ENCODE results near the gene FBLN7.

Gene FBLN7

DNA sequence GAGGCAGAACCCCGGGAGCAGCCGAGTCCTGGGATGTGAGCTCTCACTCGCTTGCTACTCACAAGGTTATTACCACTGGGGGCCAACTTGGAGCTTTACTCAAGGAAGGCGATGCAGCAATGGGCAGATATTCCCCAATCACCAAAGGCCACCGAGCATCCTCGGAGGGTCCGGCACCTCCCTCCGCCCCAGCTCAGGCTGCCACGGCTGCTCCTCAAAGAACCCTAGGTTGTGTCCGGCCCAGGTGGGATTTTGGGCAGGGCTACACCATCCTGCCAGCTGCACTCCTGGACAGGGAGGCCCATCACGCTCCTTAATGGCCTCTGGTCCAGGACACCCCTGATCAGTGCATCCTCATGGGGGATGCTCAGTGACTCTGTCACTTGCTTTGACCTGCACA, 24.8 kb downstream of the FBLN7 start:
- TF ChIP-seq, protein P1, sequence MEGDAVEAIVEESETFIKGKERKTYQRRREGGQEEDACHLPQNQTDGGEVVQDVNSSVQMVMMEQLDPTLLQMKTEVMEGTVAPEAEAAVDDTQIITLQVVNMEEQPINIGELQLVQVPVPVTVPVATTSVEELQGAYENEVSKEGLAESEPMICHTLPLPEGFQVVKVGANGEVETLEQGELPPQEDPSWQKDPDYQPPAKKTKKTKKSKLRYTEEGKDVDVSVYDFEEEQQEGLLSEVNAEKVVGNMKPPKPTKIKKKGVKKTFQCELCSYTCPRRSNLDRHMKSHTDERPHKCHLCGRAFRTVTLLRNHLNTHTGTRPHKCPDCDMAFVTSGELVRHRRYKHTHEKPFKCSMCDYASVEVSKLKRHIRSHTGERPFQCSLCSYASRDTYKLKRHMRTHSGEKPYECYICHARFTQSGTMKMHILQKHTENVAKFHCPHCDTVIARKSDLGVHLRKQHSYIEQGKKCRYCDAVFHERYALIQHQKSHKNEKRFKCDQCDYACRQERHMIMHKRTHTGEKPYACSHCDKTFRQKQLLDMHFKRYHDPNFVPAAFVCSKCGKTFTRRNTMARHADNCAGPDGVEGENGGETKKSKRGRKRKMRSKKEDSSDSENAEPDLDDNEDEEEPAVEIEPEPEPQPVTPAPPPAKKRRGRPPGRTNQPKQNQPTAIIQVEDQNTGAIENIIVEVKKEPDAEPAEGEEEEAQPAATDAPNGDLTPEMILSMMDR (IDR thresholded peaks at IDR 0.05; ENCODE audit: insufficient read depth, low read depth, low read length, missing control alignments), result no peak
- no peak for DNase-seq (ENCODE audit: low read depth)
- no peak overlapping the region for H3K4me3 ChIP-seq (ENCODE audit: low read depth, low read length)

DNA sequence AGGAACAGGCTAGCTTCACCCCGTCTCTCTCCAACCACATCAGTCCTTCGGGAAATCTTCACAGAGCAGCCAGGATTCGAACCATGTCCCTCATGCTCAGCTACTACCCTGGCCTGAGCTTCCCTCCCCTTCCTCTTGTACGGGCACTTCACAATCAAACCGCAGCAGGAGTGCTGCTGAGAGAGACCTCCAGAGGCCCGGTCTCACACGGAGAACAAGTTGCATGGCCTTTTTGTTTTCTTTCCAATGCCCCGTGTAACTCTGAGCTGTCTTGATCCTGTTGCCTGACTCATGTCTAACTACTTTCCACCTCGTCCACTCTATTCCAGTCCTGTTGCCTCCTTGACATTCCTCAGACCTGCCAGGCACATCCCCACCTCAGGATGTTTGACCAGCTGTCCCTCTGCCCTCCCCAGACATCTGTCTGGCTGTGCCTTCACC, 25.4 kb downstream of the FBLN7 start:
- TF ChIP-seq, protein P1 (IDR thresholded peaks at IDR 0.05; ENCODE audit: insufficient read depth, low read depth, low read length, missing control alignments), result no peak
- H3K4me3 ChIP-seq (ENCODE audit: low read depth, low read length), result no peak overlapping the region
- DNase-seq (ENCODE audit: low read depth), result no peak

DNA sequence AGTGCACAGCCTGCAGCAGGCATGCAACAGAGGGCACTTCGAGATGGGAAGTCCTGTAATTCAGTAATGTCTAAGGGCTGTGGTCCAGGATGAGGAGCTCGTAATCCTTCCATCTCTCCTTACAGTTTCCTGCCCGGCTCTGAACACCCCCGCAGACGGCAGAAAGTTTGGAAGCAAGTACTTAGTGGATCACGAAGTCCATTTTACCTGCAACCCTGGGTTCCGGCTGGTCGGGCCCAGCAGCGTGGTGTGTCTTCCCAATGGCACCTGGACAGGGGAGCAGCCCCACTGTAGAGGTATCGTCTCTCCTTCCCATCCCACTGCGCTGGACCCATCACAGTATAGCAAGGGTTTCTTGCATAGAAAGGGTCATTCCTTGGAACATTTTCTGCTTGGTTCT, 26.7 kb downstream of the FBLN7 start:
- H3K4me3 ChIP-seq (ENCODE audit: low read depth, low read length), result no peak overlapping the region
- TF ChIP-seq, protein P1 (IDR thresholded peaks at IDR 0.05; ENCODE audit: insufficient read depth, low read depth, low read length, missing control alignments), result no peak
- no peak for DNase-seq (ENCODE audit: low read depth)

DNA sequence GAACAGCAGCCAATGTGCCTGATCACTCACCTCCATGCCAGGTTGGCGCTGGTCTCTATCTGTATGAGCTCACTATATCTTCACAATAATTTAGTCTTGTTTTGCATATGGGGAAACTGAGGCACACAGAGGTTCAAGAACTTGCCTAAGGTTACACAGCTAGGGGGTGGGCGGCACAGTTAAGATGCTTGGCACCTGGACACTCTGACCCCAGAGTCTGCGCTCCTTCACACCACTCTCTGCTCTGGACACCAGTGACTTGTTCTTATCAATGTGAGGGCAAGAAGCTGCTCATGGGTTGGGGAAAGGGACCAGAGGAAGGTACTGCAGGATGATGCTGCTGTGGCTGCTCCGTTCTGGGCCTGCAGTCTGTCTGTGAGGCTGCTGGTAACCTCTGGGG, 27.1 kb downstream of the FBLN7 start:
- DNase-seq (ENCODE audit: low read depth), result no peak
- TF ChIP-seq, protein P1 (IDR thresholded peaks at IDR 0.05; ENCODE audit: insufficient read depth, low read depth, low read length, missing control alignments), result no peak
- H3K4me3 ChIP-seq (ENCODE audit: low read depth, low read length), result no peak overlapping the region

DNA sequence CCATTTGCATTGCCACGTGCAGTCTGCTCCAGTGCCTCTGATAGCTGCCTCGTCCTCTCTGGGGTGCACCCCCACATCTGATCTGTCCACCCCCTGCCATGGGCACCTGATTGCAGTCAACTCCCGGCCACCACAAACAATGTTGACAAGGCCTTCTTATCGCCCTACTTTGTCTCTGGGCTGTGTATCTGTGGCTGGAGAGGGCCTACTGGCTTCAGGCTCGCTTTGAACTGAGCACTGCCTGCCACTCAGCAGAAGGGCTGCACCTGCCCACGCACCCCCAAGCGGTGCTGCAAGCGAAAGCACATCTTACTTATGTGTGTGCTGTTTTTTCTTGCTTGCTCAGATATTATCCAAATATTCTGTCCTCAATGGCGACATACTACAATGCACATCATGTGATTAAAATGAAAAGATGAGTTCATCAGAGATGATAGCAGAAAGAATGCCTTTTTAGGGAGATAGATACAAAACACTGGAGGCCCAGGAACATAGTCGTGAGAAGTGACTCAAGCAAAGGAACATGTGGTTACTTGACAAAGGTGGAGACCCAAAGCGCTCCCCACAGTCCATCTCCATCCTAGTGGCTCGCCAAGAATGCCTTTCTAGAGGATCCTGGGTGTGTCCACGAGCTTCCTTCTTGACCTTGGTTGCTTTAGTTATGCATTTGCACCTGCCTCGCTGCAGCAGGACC, 28.8 kb downstream of the FBLN7 start:
- TF ChIP-seq, protein P1 (IDR thresholded peaks at IDR 0.05; ENCODE audit: insufficient read depth, low read depth, low read length, missing control alignments), result no peak
- H3K4me3 ChIP-seq (ENCODE audit: low read depth, low read length), result no peak overlapping the region
- DNase-seq (ENCODE audit: low read depth), result no peak

DNA sequence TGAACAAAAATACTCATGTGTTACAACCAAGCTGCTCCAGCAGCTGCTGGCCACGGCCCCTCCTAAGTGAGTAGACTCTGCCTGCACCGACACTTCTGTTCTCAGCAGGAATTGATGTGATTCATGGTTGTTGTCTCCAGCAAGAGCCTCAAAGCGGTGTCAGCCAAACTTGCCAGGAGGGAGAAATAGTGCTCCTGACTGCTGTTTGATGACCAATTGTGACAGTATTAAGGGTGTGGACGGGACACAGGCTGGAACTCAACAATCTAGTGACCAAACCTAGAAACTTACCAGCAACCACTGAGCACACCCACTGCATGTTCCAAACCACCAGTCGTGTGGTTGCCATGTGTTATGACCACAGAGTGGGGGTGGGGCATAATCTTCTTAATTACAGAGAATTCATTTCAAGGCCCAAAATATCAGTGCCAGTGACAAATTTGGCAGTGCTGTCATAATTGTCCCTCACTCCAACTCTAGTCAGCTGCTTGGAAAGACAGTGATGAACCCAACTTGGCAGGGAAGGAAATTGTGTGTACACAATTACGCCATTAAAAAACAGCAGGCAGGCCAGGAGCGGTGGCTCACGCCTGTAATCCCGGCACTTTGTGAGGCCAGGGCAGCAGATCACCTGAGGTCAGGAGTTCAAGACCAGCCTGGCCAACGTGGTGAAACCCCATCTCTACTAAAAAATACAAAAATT, 30.4 kb downstream of the FBLN7 start:
- TF ChIP-seq, protein P1 (IDR thresholded peaks at IDR 0.05; ENCODE audit: insufficient read depth, low read depth, low read length, missing control alignments), result no peak
- DNase-seq (ENCODE audit: low read depth), result no peak
- H3K4me3 ChIP-seq (ENCODE audit: low read depth, low read length), result no peak overlapping the region

Measured in GM12865 (cell line).